H1 (cell line): Measurements from ENCODE around the gene NCSTN. TPM values are rescaled to one million over a fixed set of nuclear protein-coding genes. Genes with fewer than 3 reads are reported as not detected.

Experiments used
- RAD21 ChIP-seq, 2 experiments: IDR thresholded peaks in 1 of 2; conservative IDR thresholded peaks in 1 of 2; 2 replicates each; pipeline ENCODE4 v1.6.1; 2011; ENCODE audit warnings: low read depth in 2 of 2, low read length in 2 of 2, improper control_type of control experiment in 1 of 2, inconsistent platforms in 1 of 2, mild to moderate bottlenecking in 1 of 2, moderate library complexity in 1 of 2
- SUZ12 ChIP-seq: fragments of 200-600 bp; sonication (generic); IDR thresholded peaks from 2 replicates; pipeline ENCODE4 v1.6.1; 2012; ENCODE audit warnings: mild to moderate bottlenecking, inconsistent platforms, low read length, moderate library complexity, mixed read lengths
- polyA plus RNA-seq, 7 experiments: library from polyadenylated mRNA; depleted of rRNA in 3 of 7; stranded (reverse) in 5 of 7; unstranded in 2 of 7; fragments of >200 nt in 5 of 7; fragments of 200-250 nt in 2 of 7; gene quantifications; 1 replicate in 5 of 7; 2 replicates in 1 of 7; 4 replicates in 1 of 7; pipeline versions ENCODE4 v1.2.1 to v1.2.3, GENCODE V29; 2011 to 2013; ENCODE audit warnings: missing spikeins in 2 of 7, mixed read lengths in 2 of 7
- total RNA-seq: library from RNA; stranded (reverse); fragmentation: NEBNext Ultra II Directional; extraction: Animal tissue kit (Norgen Biotek cat#: 25700); gene quantifications from 2 replicates; pipeline ENCODE4 v1.2.1, GENCODE V29; 2021

The NCSTN gene
- total and polyA plus RNA-seq, 2 of the 8 experiments (the other 6 are each of a cell fraction or from before 2014, with no cell fraction given), result 64.7 to 125 TPM

DNA sequence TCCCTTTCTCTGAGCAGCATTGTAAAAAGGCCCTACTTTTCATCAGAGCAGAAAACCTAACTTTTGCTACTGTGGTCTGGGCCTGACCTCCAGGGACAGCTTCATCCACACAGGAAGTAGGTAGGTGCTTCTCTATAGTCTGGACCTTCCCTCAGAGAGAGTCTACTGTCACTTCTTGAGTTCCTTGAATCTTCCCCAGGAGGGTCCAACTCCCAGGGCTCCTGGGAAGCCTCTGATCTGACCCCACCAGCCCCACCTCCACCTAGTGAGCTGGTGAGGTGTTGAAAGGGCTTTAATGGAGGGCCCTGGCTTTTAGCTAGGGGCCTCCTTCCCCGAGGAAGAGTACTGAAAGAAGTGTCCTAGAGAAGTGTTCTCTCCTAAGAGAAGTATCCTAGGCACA lies 54.5 kb downstream of the NCSTN start (continued):
- TF ChIP-seq RAD21 (IDR thresholded peaks at IDR 0.05 in 1 of 2, conservative IDR thresholded peaks at IDR 0.05 in 1 of 2; ENCODE audit: low read depth in 2 of 2, low read length in 2 of 2) (no peak), SUZ12 (no peak)
- TF ChIP-seq, all 59 proteins: peak for 0
